Activated CD8-positive, alpha-beta memory T cell treated with anti-CD3 and anti-CD28 coated beads for 36 hours (primary cell): ENCODE measurements around the gene KIF4A. TPM values are rescaled to one million over a fixed set of nuclear protein-coding genes. Genes with fewer than 3 reads are reported as not detected.
"Not testable (repeated sequence)": the region's sequence is repeated elsewhere in the genome, so short reads cannot be mapped to it uniquely, and the experiment has no call there.

Source experiments
- CTCF ChIA-PET: fragments of 350-600 bp; sonication (Branson Sonifier 250); formaldehyde crosslinking; loops from one replicate; lab custom pipeline; 2021; ENCODE audit warnings: antibody characterized with exemption; lab: Charles Lee
- POLR2A ChIA-PET: fragments of 350-600 bp; sonication (Branson Sonifier 250); formaldehyde crosslinking; loops from one replicate; lab custom pipeline; 2021; ENCODE audit warnings: antibody characterized with exemption; lab: Charles Lee
- total RNA-seq, 2 experiments: library from RNA; stranded (reverse); gene quantifications; one replicate each; pipeline ENCODE4 v1.2.3, GENCODE V29; 2021

Gene KIF4A
- total RNA-seq, 2 experiments from 2014 or later: 18.7 to 19.7 TPM

- POLR2A ChIA-PET: no interaction called here
- CTCF ChIA-PET: no interaction called here
Measured at GRCh38 chrX:70281951-70282350, 8.0 kb upstream of the KIF4A start, which contains the start of gene RAB41. Gene RAB41, plus strand, starts transcription at chrX:70282172. Its CDS starts 46 bp downstream, at chrX:70282218.

DNA sequence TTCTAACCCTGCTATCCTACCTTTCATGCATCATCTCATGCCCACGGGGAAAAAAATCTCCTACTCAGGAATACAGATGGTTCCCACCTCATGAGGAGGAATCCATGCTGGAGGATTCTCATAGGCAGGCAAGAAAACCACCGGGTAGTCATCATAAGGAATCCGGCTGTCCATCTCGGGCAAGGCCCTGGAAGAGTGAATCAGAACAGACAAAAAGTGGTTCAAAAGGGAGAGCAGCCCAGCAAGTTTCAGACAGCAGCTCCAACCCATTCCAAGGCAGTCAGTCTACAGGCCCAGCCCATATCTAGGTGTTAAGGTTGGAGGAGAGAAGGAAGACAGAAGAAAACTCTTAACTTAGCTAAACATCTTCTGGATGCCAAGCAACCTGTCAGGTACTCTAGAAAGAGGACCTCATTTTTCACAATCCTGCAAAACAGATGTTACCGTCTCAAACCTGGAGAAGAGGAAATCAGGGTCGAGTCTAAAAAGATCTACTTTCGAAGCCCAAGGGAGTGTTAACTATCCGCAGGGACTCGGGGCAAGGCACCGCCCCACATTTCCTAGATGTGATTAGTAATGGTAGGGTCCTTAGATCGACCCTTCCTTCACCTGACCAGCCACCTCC is 624 bp upstream of the KIF4A start:
- CTCF ChIA-PET: interaction anchor here (1.4 kb wide), 1 partner anchor 146 kb away, joined by 3 read pairs; no protein-coding TSS in a partner anchor
- POLR2A ChIA-PET: no interaction called here

DNA sequence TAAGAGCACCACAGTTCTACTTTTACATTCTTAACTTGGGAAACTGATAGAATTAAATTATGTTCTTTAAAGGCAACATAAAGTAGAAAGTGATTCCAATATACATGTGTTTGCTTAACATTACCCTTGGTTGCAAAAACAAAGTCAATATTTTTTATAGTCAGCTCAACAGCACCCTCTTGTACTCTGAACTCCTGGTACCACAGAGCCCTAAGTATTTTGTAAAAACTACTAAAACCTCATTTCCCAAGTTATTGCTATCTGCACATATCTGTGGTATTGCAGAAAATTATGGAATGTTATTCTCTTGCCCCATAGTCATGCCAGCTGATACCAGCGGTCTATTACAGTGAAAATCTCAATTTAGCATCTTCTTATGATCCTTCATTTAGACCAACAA is 2.9 kb downstream of the KIF4A start:
- POLR2A ChIA-PET: no interaction called here
- CTCF ChIA-PET: no interaction called here

DNA sequence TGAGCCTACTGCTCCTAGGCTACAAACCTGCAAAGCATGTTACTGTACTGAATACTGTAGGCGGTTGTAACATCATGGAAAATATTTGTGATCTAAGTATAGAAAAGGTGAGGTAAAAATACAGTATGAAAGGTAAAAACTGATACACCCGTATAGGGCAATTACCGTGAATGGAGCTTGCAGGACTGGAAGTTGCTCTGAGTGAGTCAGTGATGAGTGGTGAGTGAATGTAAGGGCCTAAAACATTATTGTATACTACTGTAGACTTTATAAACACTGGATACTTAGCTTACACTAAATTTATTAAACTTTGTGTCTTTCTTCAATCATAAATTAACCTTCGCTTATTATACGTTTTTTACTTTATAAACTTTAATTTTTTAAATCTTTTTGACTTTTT is 3.7 kb downstream of the KIF4A start:
- CTCF ChIA-PET: no interaction called here
- POLR2A ChIA-PET: no interaction called here

GRCh38 chrX:70301716-70302115 is 11.8 kb downstream of the KIF4A start:
- ChIA-PET POLR2A (no interaction called here), CTCF (no interaction called here)

GRCh38 chrX:70313503-70313902 is 23.6 kb downstream of the KIF4A start:
- POLR2A ChIA-PET: no interaction called here
- CTCF ChIA-PET: no interaction called here

DNA sequence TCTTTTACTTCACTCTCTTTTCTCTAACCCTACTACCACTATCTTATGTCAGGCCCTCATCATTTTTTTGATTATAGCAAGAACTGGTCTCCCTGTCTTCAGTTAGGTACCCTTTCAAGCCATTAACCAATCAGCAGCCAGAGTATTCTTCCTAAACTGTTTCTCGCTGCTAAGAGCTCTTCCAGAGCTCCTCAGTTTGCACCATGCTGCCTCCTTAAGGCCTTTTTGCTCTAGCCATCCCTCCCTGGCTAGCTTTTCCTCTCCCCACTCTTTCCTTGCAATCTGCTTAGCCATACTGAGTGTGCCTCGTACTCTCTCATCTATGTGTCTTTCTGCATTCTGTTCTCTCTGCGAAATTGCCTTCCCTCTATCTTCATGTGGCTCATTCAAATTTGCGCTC is 32.9 kb downstream of the KIF4A start:
- CTCF ChIA-PET: no interaction called here
- POLR2A ChIA-PET: no interaction called here

GRCh38 chrX:70323628-70324027 is 33.7 kb downstream of the KIF4A start:
- POLR2A ChIA-PET, CTCF ChIA-PET: not testable (repeated sequence)

DNA sequence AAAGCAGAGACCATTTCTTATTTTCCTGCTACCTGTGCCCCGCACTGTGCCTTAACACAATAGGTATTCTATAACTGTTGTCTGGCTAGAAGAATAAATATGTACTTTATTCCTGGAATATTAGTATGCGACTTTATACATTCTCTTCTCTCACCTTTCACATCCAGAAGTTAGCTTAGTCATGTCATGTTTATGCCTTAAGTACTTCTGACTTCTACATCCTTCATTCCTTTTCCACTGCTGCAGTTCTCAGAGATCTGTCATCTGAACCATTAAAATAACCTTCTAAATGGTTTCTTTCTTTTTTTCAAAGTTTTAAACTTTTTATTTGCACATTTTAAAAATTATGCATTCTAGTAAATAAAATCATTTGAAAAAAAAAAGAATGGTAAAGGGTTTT is 34.4 kb downstream of the KIF4A start:
- POLR2A ChIA-PET: no interaction called here
- CTCF ChIA-PET: no interaction called here

DNA sequence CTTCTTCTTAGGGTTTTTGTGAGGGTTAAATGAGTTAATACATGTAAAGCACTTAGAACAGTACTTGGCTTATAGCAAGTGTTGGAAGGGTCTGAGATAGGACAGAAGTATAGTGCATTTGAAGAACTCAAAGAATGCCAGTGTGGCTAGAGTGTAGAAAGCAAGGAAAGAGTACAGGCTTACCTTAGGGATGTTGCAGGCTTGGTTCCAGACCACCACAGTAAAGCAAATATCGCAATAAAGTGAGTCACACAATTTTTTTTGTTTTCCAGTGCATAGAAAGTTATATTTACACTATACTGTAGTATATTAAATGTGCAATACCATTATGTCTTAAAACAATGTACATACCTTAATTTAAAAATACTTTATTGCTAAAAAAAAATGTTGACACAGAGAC is 41.3 kb downstream of the KIF4A start:
- ChIA-PET CTCF (no interaction called here), POLR2A (no interaction called here)

DNA sequence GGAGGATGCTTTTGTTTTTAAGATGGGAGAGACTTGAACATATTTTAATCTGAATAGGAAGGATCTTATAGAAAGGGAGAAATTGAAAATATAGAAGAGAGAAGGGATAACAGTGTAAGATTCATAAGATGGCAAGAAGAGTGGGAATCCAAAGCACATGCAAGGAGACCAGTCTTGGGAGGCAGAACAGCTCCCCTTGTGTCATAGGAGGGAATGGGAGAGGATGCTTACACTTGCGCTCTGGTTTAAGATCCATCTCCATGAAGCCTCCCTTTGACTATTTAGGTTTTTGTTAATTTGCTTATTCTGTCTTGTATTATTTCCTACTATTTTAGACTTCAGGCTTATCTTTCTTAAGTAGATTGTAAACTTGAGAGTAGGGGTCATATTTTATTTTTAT is 42.7 kb downstream of the KIF4A start:
- CTCF ChIA-PET: no interaction called here
- POLR2A ChIA-PET: no interaction called here

GRCh38 chrX:70336767-70337166 is 46.9 kb downstream of the KIF4A start:
- ChIA-PET POLR2A (no interaction called here), CTCF (no interaction called here)

GRCh38 chrX:70338290-70338689 is 48.4 kb downstream of the KIF4A start:
- ChIA-PET CTCF (no interaction called here), POLR2A (no interaction called here)

DNA sequence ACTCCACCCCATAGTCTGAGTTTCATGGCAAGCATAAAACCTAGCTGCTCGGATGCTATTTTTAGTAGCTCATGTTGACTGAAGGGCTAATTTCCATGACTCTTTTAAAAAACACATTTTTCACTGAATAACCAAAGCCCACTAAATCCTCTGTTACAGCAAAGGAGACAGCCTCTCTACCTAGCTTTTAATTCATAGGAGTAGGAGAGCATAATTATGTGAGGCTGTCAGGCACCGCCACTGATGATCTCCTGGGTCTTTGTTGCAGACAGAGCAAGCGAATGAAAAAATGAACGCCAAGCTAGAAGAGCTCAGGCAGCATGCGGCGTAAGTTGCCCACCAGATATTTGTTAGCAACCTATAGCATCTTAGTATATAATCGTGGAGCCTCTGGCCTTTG is 53.5 kb downstream of the KIF4A start:
- CTCF ChIA-PET: no interaction called here
- POLR2A ChIA-PET: no interaction called here

- POLR2A ChIA-PET: no interaction called here
- CTCF ChIA-PET: no interaction called here
Measured at GRCh38 chrX:70346418-70347070, 56.6 kb downstream of the KIF4A start.

- POLR2A ChIA-PET, CTCF ChIA-PET: not testable (repeated sequence)
Measured at GRCh38 chrX:70348825-70349224, 58.9 kb downstream of the KIF4A start.

GRCh38 chrX:70349367-70350125 is 59.6 kb downstream of the KIF4A start:
- CTCF ChIA-PET, POLR2A ChIA-PET: not testable (repeated sequence)

- POLR2A ChIA-PET: no interaction called here
- CTCF ChIA-PET: no interaction called here
Measured at GRCh38 chrX:70352496-70352895, 62.6 kb downstream of the KIF4A start.

GRCh38 chrX:70353514-70353913 is 63.6 kb downstream of the KIF4A start:
- CTCF ChIA-PET: no interaction called here
- POLR2A ChIA-PET: no interaction called here

DNA sequence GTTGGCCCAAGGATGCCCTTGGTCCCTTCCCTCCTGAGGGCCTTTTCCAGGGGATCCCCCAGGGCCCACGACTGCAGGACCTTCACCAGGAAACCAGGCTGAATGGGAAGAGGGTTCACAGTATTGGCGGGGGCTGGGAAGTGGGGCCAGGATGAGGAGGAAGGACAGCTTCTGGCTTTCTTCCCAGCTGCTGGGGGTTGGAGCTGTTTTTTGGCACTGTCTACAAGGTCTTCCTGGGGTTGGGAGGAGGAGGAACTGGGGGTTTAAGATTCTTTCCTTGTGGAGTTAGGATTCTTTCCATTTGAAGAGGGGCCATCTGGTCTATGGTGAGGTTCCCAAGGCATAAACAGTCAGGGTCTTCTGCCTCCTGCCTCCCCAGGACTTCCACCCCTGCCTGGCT is 64.8 kb downstream of the KIF4A start:
- POLR2A ChIA-PET: no interaction called here
- CTCF ChIA-PET: no interaction called here

- CTCF ChIA-PET: no interaction called here
- POLR2A ChIA-PET: no interaction called here
Measured at GRCh38 chrX:70359458-70359857, 69.6 kb downstream of the KIF4A start.
